Activated T-helper 9 cell treated with anti-CD3 and anti-CD28 coated beads, Interleukin-2, amount 50 U/mL, for 16 hours (primary cell): Measurements from ENCODE around the gene ARHGEF17.

Experiments used
- DNase-seq: peaks from one replicate; pipeline ENCODE4 v3.0.0-alpha.2; 2020; ENCODE audit warnings: low read depth

The ARHGEF17 gene

DNA sequence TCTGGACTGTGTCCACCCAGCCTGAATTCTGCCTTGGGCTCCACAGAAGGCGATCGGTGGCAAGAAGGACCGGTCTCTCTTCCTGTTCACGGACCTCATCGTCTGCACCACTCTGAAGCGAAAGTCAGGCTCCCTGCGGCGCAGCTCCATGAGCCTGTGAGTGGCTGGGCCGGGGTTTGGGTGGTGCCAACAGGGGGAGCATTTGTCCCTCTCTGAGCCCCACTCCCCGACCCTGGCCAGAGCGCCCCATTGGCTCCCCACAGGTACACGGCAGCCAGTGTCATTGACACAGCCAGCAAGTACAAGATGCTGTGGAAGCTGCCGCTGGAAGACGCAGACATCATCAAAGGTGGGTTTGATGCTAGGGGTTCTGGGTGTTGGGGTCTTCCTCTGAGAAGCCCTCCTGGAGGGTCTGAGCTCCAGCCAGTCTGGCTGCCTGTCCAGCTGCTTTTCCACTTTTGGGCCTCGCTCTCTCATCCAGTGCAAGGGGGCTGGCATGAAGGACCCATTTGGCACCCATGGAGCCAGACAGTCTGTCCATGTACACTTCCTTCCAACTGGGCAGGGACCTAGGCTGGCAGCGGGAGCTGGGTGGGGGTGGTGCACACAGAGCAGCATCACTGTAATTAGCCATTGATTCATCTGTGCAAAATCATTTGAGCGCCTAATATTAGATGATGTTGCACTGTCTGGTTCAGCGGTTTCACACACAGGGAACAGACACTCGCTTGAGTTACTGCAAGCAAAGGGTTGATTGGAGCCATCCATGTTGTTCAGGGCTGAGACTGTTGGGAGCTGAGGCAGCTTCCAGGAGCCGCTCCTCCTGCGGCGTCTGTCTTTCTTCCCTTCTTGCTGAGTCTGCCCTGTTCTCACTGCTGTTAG is 49.1 kb downstream of the ARHGEF17 start:
- DNase-seq, result no peak

DNA sequence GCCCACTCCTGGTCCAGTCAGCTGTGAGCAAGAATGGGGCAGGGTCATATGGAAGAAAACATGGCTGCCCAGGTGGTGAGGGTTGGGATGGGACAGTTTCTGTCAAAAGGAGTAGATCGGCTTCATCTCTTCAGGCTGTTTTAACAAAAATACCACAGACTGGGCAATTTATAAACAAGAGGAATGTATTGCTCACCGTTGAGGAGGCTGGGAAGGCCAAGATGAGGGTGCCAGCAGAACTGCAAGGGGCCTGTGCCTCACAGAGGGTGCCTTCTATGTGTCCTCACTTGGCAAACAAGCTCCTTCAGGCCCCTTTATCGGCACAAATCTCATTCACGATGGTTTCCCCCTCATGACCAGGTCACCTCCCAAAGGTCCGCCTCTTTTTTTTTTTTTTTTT is 50.0 kb downstream of the ARHGEF17 start:
- no peak for DNase-seq

DNA sequence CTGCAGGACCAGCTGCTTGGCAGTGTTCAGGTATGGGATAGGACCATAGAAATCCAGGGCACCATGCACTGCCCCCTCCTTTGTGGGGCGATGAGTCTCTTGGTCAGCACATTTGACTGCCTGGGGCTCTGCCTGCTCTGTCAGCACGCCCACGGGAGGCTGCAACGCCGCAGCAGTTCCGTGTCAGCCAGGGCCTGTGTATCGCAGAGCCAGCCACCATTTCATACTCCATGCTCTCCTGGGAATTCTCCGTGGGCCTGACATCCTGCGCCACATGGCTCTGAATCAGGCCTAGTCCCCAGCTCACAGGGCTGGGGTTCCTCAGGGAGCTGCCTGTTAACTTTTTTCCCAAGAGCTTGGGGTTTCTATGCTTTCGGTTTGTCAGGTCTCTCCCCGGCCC is 51.3 kb downstream of the ARHGEF17 start:
- DNase-seq, result no peak

DNA sequence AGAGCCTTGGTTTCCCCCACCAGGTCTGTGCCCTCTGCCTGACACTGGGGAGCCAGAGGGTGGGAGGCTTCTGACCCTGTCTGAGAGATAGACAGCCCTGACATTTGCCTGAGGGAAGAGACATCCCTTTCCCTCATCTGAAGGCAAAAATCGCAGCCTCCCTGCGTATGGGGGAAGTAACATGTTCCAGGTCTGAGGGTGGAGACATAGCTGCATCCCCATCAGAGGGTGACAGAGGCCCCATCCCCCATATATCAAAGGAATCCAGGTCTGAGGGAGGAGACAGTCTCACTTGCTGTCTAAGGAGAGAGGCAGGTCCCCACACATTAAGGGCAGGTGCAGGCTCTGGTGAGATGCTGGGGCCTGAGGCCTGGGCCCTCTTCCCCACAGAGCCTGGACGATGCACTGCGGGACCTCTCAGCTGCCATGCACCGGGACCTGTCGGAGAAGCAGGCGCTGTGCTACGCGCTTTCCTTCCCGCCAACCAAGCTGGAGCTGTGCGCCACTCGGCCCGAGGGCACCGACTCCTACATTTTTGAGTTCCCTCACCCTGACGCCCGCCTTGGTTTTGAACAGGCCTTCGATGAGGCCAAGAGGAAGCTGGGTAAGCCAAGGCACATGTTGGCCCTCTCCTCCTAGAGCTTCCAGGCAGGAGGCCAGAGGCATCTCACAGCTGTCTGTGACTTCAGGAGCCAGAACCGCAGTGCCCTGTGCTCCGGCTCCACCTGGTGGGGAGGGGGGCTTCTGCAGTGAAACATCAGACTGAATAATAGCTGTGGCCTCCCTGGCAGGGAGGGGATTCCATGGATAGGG is 52.1 kb downstream of the ARHGEF17 start:
- no peak for DNase-seq

DNA sequence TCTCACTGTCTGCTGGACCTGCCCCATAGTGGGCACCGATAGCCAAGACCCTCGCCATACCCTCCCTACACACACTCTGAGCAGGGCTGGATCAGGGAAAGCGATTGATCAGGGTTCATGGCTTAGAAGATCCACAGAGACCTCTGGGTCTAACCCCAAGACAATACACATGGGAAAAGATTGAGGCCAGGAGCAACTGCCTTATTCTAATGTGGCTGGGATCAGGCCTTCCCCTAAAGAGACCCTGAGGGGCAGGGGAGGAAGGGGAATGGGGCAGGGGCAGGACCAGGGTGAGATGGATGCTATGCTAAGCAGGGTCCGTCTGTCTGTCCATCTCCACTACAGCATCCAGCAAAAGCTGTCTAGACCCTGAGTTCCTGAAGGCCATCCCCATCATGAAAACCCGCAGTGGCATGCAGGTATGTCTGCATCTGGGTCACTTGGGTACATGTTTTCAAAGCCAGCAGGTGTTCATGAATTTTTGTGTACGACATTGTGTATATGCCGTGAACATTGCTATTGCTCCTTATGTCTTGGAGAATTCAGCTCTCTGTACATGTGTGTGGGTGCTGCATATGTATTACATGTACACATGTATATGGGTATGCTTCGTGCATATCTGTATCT is 52.8 kb downstream of the ARHGEF17 start:
- no peak for DNase-seq

DNA sequence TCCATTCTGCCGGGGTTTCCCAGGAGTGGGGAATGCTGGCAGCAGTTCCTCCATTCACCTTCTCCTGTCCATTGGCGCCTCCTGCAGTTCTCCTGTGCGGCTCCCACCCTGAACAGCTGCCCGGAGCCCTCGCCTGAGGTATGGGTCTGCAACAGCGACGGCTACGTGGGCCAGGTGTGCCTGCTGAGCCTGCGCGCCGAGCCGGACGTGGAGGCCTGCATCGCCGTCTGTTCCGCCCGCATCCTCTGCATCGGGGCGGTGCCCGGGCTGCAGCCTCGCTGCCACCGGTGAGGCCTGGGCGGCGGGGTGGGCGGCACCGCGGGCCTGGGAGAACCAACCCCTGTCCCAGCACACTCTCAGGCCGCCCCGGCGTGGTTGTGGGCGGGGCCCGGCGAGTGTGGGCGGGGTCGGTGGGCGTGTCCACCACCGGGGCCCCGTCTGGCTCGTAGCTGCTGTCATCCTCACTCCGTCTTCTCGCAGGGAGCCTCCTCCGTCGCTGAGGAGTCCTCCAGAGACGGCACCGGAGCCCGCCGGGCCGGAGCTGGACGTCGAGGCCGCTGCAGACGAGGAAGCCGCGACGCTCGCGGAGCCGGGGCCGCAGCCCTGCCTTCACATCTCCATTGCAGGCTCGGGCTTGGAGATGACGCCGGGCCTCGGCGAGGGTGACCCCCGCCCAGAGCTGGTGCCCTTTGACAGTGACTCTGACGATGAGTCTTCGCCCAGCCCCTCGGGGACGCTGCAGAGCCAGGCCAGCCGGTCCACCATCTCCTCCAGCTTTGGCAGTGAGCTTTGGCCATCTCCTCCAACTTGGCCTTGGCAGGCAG is 54.1 kb downstream of the ARHGEF17 start:
- DNase-seq, result no peak

DNA sequence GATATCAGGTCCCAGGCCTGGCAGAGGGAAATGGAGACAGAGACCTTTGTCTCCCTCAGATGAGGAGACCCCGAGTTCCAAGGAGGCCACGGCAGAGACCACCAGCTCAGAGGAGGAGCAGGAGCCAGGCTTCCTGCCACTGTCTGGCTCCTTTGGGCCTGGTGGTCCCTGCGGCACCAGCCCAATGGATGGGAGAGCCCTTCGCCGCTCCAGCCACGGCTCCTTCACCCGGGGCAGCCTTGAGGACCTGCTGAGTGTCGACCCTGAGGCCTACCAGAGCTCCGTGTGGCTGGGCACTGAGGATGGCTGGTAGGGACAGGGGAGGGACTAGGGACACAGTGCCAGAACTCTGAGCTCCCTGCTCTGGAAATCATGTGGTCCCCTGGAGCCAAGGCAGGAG is 55.1 kb downstream of the ARHGEF17 start:
- no peak for DNase-seq

DNA sequence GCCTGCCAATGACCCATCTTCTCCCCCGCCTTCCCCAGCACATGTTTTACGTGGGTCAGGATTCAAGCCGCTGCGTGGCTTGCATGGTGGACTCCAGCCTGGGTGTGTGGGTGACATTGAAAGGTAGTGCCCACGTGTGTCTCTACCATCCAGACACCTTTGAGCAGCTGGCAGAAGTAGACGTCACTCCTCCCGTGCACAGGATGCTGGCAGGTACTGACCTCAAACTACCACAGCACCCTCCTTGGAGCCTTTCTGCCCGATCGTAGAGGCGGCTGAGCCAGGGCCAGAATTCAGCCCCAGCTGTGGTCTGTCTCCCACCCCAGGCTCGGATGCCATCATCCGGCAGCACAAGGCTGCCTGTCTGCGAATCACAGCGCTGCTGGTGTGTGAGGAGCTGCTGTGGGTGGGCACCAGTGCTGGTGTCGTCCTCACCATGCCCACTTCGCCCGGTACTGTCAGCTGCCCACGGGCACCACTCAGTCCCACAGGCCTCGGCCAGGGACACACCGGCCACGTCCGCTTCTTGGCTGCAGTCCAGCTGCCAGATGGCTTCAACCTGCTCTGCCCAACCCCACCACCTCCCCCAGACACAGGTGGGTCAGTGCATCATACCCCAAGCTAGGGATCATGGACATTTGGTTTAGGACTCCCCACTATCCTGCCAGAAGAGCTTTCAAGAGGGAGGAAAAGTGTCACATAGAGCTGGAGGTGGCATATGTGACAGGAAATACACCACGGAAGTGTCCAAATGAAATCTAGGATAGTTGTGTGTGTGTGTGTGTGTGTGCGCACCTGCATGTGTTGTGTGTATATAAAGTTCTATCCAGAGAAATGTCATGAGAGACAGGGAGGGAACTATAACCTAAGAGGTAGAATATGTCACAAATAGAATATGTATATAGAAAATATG is 57.5 kb downstream of the ARHGEF17 start:
- DNase-seq, result no peak

DNA sequence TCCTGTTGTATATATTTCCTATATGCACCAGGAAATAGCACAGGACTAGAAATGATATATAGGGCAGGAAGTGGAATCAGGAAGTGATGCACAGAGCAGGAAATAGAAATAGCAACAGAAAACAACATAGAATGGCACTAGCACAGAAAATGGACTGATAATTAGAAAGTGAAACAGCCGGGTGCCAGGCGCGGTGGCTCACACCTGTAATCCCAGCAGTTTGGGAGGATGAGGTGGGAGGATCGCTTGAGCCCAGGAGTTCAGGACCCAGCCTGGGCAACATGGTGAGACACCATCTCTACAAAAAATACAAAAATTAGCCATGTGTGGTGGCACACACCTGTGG is 58.2 kb downstream of the ARHGEF17 start:
- no peak for DNase-seq

DNA sequence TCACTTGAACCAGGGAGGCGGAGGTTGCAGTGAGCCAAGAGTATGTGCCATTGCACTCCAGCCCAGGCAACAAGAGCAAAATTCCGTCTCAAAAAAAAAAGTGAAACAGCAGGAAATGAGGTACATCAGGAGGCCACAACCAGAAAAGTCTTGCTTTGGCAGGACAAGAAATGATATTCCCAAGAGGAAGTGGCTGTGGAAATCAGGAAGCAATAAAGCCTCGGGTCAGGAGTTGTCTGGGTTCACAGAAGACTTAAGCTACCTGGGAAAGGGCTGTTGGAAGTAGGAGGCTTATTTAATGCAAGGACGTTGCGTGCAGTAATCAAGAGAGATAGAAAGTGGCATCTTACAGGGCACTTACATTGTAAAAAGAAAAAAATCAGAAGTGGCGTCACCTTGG is 58.9 kb downstream of the ARHGEF17 start:
- no peak for DNase-seq

DNA sequence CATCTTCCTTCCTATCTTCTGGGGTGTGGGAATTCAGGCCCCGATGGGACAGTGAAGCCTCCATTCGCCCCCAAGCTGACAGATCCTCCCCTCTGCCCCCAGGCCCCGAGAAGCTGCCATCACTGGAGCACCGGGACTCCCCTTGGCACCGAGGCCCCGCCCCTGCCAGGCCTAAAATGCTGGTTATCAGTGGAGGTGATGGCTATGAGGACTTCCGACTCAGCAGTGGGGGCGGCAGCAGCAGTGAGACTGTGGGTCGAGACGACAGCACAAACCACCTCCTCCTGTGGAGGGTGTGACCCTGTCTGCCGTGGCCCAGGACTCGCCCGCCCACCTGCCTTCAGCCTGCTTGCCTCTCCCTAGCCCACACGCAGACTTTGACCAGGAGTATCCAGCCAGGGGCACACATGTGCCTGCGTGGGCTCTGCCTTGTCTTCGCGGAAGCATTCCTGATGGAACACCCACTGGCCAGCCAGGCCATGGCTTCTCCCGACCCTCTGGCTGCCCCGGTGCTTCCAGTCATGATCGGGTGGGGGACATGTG is 59.5 kb downstream of the ARHGEF17 start:
- no peak for DNase-seq

DNA sequence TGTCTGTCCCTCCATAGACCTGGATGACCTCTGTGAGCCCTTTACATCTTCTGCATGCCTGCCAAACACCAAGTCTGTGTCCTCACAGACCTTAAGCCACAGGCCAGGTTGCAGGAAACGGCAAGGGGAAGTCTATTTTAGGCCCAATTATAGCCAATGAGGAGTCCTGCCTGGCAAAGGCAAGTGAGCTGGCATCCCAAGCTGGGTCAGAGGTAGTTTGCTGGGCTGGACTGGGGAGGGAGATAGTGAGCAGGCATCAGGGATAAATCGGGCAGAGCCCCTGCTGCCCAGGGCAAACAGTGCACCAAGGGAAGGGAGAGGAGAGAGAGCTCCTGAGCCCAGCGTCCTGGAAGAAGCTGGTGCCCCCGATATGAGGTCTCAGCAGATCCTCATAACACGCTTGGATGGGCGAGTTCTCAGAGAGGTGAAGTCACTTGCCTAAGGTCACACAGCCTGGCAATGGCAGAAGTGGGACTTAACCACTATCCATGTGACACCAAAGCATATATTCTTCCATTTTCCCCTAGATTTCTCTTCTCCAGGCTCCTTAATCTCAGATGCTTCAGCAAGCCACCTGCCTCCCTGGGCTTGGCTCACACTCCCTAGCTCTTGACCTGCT is 64.4 kb downstream of the ARHGEF17 start:
- DNase-seq, result no peak

DNA sequence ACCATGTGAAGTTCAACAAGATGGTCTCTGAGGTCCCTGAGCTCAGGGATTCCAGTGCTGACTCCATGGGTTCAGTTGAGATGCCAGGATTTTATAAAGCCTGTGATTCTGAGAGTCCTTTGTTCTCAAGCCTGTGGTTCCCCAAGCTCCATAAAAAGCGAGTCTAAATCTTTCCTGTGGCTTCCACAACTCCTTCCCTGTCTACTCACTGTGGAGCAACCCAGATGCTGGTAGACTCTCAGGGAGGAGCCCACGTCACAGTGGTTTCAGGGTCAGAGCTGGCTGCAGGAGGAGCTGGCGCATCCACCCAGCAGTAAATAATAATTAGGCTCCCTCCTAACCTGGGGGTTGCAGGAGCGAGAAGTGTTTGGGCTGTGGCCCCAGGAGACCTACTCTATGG is 66.1 kb downstream of the ARHGEF17 start:
- DNase-seq, result no peak

DNA sequence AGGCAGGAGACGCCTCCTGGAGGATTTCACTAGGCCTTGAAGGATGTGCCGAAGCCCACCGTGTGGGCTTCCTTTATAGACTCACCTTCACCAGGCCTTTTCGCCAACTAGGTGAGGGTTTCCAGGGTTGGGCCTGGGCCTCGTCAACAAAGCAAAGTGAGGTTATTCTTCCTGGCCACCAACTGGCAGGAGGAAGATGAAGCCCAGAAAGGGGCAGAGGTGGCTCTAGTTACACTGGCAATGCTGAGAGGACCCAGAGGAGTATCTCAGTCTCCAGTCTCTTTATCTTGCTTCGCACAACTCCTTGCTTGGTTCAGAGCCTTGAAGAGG is 67.7 kb downstream of the ARHGEF17 start:
- DNase-seq, result no peak

DNA sequence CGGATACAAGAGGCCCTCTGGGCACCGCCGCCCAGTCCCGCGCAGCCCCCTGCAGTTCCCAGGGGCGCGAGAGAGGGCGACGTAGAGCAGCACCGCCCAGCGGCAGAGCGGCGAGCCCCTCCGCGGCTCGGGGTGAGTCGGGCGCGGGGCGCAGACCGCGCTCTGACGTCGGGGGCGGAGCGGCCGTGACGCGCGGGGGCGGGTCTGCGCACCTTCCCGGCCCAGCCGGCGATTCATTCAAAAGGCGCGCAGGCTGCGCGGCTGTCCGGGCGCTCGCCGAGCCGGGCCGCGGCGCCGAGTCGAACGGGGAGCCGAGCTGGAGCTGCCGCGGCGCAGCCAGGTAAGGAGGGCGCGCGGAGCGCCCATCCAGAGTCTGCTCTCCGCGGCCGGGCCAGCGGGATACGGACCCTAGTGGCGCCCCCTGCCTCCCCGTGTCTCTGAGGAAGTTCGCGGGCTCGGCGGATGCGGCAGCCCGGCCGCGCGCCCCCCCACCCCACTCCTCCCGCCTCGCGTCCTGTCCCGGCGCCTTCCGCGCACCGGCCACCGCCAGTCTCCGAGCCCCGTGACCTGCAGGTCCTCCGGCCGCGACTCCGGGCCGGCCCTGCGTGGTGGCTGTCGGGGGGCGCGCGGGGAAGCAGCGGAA is 68.2 kb downstream of the ARHGEF17 start, which contains the start of gene RELT:
Gene RELT, plus strand, starts transcription at position 240 of the 643 bp plus-strand sequence. CDS start 12,738 bp downstream, outside the sequence.
- DNase-seq, result peak; percentile 91

DNA sequence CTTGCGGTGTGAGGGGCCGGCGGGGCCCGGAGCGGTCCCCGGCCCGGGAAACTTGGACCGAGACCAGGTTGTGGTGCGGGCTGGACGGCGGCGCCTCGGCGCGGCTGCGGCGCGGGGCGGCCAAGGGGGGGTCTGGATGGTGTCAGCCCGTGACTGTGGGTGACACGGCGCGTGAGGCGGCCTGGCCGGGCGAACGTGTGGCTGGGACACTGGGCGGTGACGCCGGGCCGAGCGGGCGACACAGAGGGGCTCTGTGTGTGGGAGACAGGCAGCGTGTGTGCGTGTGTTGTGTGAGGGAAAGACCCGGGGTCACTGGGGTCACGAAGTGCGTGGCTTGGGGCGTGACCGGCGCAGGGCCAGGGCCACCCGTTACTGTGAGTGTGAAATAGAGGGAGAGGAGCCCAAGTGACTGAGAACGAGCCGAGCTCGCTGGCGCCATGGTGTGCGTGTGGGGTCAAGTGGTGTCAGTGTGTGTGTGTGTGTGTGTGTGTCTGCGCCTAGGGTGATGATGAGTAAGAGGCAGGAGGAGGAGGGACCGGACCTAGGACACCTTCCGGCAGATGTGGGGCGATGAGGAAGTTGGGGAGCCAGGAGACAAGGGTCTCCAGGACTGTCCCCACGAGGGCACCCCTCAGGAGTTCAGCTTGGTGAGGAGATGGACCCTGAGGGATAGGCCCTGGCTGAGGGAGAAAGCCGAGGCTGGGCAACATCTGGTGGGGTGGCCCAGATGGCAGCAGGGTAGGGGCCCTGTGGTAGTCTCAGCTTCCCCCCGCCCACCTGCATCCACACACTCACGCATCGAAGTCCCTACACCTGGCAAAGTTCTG is 68.9 kb downstream of the ARHGEF17 start:
- peak; percentile 39 for DNase-seq

DNA sequence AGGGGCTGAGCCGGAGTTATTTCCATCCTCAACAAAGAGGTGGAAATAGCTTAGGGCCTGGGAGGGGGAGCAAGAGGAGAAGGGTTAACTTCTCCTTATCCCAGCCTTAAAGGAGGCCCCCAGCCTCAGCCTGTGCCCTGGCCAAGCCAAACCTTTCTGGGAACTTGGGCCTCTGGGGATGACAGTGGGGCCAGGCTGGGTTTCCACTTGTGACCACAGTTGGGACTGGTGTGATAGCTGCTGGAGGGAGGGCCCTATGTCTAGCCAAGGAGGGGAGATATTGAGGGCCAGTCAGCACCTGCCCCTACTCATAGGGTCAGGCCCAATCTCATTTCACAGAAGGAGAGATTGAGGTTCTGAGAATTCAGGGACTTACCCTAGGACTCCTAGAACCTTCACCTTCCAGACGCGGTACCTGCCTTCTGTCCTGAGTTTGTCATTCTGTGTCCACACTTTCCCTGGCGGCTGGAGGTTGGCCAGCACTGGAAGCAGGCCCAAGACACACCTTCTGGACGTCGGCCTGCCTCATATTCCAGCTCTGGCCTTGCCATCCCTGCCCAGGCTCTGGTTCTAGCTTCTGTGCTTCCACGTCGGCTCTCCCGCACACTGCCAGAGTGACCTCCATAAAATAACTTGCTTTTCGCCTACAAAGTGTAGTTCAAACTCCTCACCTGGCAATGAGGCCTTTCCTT is 71.3 kb downstream of the ARHGEF17 start:
- no peak for DNase-seq

DNA sequence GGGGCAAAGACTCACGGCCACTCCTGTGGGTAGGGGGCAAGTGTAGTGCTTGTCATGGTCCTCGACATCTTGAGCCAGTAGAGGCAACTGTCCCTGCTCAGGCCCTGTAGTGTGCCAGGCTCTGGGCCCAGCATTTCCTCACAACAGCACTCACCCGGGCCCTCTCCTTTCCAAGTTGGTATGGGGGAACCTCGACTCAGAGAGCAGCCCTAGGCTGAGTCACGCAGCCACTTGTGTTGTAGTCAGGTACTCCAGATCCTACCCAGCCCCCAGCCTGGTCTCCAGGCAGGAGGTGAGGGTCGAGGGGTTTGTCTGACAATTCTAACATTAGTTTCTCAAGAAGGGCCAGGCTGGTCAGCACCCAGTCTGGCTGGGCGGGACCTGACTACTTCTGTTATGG is 72.3 kb downstream of the ARHGEF17 start:
- no peak for DNase-seq
